HG03457 (cell line): ENCODE measurements around the gene CRELD2.

ENCODE experiments used
- ATAC-seq: cut with Tn5 transposase; IDR thresholded peaks from one replicate; pipeline ENCODE4 v1.9.1; 2021; ENCODE audit warnings: moderate number of reproducible peaks; ENCODE audit not compliant: unreplicated experiment

CRELD2 gene, protein sequence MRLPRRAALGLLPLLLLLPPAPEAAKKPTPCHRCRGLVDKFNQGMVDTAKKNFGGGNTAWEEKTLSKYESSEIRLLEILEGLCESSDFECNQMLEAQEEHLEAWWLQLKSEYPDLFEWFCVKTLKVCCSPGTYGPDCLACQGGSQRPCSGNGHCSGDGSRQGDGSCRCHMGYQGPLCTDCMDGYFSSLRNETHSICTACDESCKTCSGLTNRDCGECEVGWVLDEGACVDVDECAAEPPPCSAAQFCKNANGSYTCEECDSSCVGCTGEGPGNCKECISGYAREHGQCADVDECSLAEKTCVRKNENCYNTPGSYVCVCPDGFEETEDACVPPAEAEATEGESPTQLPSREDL

DNA sequence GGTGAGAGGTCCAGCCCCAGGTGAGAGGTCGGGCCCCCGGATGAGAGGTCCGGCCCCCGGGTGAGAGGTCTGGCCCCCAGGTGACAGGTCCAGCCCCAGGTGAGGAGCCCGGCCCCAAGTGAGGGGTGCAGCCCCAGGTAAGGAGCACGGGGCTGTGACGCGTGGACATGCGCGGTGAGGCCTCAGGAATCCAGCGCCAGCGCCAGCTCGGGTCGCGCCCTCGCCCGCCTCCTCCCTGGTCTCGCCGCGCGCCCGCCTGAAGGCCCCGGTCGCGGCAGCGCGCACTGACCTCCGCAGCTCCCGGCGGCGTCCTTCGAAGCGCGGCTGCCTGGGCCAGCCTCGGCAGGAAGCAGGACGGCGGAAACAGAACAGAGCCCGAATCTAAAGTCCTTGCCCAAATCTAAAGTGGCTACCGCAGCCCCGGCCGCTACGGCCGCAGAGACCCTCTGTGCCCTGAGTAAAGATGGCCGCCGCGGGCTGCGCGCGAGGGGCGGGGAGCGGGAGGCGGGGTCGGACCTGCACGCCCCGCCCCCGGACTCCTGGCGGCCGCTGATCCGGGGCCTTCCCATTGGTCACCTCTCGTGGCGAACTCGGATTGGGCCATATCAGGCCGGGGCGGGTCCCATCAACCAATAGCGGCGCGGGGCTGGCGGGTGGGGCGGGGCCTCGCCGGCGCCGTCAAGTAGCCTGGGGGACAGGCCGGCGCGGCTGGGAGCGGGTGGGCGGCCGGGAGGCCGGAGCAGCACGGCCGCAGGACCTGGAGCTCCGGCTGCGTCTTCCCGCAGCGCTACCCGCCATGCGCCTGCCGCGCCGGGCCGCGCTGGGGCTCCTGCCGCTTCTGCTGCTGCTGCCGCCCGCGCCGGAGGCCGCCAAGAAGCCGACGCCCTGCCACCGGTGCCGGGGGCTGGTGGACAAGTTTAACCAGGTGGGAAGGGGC lies at the start of gene CRELD2, which contains the start of gene ALG12:
Gene CRELD2 (plus strand): TSS at position 661 of the 937 bp plus-strand sequence. CDS start 136 bp downstream, at position 797.
Gene ALG12 (minus strand): TSS at position 465 of the 937 bp plus-strand sequence. CDS start 4,673 bp downstream, outside the sequence.
- ATAC-seq, result peak; percentile 77

DNA sequence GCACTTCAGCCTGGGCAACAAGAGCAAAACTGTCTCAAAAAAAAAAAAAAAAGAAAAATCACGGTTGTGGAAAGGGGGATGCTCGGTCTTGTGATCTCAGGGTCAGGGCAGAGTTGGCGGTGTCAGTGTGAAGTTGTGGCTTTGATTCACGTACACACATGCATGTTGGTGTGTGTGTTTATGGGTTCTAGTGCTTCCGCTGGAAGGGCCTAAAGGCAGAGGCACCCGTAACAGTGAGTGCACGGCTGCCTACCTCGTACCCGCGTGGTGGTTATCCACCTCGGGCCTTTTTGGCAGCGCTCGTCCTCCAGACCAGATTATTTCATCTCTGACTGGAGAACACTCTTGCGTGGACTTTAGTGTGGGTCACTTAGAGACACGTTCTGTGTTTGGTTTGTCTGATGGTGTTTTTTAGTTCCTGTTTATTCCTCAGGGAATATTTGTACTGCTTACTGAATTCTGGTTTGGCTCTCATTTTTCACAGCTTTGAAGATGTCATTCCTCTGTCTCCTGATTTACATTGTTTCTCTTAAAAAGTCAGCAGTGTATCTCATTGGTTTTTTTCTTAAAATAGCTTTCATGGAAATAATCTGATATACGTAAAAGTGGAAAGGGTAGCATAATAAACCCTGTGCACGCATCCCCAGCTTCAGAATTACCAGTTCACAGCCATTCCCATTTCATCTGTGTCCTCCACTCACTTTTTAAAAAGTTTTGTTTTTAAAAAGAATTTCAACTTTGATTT lies 49.2 kb upstream of the CRELD2 start:
- ATAC-seq, result no peak

DNA sequence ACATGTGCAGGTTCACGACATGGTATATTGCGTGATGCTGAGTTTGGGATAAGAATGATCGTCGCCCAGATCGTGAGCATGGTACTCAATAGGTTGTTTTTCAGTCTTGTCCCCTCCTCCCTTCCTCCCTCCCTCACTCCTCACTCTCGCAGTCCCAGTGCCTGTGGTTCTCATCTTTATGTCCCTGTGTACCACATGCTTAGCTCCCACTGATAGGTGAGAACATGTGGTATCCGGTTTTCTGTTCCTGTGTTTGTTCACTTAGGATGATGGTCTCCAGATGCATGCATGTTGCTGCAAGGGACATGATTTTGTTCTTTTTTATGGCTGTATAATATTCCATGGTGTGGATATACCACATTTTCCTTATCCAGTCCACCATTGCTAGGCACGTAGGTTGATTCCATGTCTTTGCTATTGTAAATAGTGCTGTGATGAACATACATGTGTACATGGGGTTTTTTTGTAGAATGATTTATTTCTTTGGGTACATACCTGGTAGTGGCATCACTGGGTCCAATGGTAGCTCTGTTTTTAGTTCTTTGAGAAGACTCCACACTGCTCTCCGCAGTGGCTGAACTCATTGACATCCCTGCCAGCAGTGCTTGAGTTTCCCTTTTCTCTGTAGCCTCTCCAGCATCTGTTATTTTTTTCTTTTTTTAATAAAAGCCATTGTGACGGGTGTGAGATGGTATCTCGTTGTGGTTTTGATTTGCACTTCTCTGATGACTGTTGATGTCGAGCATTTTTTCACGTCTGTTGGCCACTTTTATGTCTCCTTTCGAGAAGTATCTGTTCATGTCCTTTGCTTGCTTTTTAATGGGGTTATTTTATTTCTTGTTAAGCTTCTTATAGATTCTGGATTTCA lies 48.4 kb upstream of the CRELD2 start:
- ATAC-seq, result no peak

DNA sequence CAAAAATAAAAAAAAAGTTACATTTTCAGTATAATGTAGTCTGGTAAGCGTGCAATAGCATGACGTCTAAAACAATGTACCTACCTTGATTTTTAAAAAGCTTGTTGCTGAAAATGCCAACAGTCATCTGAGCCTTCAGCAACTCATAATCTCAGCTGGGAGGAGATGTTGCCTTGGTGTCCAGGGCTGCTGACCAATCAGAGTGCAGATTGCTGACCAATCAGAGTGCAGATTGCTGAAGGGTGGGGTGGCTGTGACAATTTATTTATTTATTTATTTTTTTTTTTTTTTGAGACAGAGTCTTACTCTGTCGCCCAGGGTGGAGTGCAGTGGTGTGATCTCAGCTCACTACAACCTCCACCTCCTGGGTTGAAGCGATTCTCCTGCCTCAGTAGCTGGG lies 47.0 kb upstream of the CRELD2 start:
- no peak for ATAC-seq

DNA sequence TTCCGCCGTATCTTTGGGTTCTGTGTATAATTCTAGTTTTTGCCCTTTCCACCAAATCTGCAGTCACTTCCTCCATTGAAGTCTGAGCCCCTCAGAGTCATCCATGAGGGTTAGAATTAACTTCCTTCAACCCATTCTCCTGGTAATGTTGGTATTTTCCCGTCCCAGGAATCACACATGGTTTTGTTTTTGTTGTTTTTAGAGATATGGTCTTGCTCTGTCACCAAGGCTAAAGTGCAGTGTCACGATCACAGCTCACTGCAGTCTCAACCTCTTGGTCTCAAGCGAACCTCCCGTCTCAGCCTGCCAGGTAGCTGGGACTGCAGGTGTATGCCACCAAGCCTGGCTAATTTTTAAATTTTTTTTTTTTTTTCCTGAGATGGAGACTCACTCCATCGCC lies 46.1 kb upstream of the CRELD2 start:
- no peak for ATAC-seq

DNA sequence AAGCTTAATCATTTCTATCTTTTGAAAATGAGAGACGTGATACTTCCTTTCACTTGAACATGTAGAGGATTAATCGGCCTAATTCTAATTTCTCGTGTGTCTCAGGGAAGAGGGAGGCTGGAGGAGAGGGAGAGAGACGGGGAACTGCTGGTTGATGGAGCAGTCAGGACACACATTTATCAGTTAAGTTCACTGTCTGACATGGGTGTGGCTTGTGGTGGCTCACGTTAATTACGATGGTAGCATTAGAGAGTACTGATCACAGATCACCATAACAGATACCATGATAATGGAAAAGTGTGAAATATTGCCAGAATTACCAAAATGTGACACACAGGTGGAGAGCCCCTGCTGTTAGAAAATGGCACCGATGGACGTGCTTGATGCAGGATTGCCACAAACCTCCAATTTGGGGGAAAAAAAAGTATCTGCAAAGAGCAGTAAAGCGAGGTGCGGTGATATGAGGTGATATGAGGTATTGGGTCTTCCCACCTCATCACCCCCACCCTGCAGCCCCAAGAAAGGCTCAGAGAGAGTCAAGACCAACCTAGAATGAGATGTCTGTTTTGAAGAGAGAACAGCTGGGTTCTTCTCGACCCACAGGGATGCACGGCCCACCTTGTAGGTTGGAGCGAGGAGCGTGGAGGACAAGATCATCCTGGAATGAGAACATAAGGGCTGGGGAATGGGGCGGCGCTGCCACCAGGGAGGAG lies 45.0 kb upstream of the CRELD2 start:
- no peak for ATAC-seq

DNA sequence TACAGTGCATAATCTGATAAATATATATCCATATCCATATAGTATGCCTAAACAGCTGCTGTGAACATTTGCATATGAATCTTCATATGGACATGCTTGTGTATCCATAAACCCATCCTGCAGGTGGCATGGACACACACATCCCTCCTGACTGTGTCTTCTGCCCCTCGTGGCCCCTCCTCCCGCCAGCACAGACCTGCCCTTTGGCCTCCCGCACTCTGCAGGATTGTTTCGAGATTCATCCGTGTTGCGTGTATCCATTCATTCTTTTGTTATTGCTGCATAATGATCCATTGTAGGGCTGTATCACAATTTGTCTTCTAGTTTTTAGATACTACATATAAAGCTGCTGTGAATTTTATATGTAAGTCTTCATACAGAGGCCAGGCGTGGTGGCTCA lies 40.8 kb upstream of the CRELD2 start:
- ATAC-seq, result no peak

DNA sequence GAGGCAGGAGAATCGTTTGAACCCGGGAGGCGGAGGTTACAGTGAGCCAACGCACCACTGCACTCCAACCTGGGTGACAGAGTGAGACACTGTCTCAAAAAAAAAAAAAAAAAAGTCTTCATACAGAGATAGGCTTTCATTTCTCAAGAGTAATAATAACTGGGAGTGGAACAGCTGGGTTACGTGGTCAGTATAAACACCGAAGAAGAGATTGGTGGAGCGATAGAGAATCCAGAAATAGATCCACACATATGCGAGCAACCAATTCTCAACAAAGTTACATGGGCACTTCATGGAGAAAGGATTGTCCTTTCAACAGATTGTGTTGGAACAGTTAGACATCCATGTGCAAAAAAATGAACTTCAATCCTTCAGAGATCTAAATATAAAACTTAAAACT lies 40.2 kb upstream of the CRELD2 start:
- ATAC-seq, result no peak

DNA sequence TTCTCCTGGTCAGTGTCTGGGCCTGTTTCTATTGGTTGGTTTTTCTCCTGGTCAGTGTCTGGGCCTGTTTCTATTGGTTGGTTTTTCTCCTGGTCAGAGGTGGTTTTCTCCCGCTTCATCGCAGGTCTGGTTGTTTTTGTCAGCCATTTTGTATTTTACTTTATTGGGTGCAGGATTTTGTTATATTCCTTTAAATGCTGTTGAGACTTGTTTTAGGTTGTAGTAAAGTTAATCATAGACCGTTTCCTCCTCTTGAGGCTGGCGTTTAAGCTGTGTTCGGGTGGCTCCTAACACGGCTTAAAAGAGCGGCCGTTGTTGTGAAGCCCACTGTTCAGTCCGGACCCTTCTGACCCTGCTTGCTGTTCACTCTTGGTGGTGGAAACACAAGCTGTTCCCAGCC lies 38.6 kb upstream of the CRELD2 start:
- ATAC-seq, result no peak

DNA sequence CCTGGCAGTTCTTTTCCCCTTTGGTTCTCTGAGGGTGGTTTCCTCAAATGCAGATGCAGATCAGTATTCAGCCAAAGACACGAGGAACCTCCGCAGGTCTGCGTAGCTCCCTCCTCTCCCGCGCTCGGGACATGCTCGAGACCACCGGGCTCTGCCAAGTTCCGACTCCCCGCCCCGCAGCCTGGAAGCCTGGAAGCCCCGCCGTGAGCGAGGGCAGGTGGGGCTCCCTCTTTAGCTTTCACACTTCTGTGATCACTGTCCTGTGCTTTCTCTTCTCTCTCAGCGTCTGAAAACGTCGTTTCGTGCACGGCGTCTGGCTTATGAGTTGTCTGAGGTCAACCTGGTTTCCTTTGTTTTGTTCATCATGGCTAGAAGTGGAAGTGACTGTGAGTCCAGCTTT lies 38.2 kb upstream of the CRELD2 start:
- no peak for ATAC-seq

DNA sequence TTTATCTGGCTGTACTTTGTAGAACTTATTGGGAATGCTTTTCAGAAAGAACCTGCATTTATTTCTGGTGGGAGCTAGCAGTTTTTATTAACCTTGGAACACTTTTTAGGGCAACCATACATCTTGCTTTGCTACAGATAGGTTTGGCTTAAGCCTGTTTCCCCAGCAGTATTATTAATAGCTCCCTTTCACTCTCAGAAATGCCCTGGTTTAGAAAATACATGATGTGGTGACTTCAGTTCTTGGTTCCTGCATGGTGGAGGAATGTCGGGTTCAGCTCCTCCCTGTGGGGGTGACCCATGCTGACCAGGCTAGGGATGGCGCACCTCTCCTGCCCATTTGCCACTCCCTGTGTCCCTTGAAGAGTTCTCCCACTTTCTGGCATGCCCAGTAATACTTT lies 36.6 kb upstream of the CRELD2 start:
- ATAC-seq, result no peak

DNA sequence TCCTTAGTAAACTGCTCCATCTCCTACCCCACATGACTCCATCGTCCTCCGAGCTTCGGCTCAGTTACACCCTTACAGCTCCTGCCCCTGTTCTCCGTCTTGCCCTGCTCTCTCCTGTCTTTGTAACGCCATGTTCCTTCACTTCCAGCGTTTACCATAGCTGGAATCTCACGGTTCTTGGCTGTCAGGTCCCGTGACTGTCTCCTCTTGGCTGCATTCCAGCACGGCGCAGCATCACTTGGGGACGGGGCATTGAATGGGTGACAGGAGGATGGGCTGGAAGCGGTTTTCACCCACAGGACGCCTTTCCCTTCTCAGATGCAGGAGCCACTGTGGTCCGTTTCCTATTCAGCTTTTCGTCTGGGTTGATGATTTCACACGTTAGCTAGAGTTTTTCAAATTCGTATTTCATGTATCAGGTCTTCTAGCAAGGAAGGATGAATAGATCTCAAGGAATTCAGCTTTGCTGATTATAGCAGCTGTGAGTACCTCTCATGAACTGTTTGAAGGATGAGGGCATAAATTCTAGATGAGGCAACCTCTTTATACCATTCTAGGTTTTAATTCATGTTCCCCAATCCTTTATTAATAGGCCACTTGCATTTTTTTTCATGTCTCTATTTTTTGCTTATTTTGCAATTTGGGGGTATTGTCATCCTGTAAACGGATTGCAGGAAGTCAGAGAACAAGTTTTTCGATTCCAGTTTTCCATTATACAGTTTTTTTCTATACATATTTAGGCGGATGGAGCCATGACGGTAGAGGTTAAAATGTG lies 35.7 kb upstream of the CRELD2 start:
- no peak for ATAC-seq

DNA sequence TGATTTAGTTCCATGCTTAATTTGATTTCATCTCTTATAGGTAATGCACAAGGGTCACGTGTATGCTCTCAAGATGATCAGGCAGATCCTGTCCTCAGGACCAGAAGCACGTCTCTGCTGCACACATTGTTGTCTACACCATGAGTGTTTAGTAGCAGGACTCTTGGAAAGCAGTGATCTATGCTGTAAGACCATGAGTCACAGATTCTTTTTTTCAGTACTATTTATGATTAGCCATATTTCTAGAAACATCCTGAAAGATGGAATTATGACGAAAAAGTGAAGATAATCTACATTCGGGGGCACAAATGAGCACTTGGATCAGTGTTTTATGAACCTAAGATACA lies 35.2 kb upstream of the CRELD2 start:
- no peak for ATAC-seq

DNA sequence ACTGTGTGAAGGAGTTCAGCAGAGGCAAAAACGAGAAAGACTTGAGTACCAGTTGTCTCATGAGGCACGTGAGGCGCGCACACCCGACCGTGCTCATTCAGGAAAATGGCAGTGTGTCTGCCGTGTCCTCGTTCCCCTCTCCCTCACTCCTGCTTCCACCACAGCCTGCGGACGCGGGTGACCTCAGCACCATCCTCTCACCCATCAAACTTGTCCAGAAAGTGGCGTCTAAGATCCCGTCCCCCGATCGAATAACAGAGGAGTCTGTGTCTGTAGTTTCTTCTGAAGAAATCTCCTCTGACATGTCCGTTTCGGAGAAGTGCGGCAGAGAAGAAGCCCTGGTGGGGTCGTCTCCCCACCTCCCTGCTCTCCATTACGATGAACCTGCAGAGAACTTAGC lies 34.4 kb upstream of the CRELD2 start:
- no peak for ATAC-seq

DNA sequence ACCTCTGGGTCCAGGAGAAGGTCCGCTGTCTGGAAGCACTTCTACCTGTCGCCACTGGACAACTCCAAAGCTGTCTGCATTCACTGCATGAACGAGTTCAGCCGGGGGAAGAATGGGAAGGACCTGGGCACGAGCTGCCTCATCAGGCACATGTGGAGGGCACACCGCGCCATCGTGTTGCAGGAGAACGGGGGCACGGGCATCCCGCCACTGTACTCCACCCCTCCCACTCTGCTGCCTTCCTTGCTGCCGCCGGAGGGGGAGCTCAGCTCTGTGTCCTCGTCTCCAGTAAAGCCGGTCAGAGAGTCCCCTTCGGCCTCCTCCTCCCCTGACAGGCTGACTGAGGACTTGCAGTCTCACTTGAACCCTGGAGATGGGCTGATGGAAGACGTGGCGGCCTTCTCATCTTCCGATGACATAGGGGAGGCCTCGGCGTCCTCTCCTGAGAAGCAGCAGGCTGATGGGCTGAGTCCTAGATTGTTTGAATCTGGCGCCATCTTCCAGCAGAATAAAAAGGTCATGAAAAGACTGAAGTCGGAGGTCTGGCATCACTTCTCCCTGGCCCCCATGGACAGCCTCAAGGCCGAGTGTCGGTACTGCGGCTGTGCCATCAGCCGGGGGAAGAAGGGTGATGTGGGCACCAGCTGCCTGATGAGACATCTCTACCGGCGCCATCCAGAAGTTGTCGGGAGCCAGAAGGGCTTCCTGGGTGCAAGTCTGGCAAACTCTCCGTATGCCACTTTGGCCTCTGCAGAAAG lies 33.8 kb upstream of the CRELD2 start:
- ATAC-seq, result no peak

DNA sequence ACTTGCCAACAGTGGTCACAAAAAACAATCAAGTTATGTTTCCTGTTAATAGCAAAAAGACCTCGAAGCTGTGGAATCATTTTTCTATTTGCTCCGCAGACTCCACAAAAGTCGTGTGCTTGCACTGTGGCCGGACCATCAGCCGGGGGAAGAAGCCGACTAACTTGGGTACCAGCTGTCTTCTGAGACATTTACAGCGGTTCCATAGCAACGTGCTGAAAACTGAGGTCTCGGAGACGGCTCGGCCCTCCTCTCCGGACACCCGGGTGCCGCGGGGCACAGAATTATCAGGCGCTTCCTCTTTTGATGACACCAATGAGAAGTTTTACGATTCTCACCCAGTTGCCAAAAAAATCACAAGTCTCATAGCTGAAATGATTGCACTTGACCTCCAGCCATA lies 33.2 kb upstream of the CRELD2 start:
- ATAC-seq, result no peak

DNA sequence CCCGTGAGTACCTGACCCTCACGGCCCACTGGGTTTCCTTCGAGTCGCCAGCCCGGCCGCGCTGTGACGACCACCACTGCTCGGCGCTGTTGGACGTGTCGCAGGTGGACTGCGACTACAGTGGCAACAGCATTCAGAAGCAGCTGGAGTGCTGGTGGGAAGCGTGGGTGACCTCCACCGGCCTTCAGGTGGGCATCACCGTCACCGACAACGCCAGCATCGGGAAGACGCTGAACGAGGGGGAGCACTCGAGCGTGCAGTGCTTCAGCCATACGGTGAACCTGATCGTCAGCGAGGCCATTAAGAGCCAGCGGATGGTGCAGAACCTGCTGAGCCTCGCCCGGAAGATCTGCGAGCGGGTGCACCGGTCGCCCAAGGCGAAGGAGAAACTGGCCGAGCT lies 32.6 kb upstream of the CRELD2 start:
- ATAC-seq, result no peak

DNA sequence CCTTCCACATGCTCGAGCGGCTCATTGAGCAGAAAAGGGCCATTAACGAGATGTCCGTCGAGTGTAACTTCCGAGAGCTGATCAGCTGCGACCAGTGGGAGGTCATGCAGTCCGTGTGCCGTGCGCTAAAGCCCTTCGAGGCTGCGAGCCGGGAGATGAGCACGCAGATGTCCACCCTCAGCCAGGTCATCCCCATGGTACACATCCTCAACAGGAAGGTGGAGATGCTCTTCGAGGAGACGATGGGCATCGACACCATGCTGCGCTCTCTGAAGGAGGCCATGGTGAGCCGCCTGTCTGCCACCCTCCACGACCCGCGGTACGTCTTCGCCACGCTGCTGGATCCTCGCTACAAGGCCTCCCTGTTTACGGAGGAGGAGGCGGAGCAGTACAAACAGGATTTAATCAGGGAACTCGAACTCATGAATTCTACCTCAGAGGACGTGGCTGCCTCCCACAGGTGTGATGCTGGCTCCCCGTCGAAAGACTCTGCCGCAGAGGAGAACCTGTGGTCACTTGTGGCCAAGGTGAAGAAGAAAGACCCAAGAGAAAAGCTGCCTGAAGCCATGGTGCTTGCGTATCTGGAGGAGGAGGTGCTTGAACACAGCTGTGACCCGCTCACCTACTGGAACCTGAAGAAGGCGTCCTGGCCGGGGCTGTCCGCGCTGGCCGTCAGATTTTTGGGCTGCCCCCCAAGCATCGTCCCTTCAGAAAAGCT lies 31.9 kb upstream of the CRELD2 start:
- no peak for ATAC-seq
